ENCODE measurements around the gene PHOSPHO1.
A peak's percentile ranks its signal among the peaks of the same experiment; 100 is the strongest.
"Not testable (repeated sequence)": the region's sequence is repeated elsewhere in the genome, so short reads cannot be mapped to it uniquely, and the experiment has no call there.

PHOSPHO1 gene, protein sequence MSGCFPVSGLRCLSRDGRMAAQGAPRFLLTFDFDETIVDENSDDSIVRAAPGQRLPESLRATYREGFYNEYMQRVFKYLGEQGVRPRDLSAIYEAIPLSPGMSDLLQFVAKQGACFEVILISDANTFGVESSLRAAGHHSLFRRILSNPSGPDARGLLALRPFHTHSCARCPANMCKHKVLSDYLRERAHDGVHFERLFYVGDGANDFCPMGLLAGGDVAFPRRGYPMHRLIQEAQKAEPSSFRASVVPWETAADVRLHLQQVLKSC

DNA sequence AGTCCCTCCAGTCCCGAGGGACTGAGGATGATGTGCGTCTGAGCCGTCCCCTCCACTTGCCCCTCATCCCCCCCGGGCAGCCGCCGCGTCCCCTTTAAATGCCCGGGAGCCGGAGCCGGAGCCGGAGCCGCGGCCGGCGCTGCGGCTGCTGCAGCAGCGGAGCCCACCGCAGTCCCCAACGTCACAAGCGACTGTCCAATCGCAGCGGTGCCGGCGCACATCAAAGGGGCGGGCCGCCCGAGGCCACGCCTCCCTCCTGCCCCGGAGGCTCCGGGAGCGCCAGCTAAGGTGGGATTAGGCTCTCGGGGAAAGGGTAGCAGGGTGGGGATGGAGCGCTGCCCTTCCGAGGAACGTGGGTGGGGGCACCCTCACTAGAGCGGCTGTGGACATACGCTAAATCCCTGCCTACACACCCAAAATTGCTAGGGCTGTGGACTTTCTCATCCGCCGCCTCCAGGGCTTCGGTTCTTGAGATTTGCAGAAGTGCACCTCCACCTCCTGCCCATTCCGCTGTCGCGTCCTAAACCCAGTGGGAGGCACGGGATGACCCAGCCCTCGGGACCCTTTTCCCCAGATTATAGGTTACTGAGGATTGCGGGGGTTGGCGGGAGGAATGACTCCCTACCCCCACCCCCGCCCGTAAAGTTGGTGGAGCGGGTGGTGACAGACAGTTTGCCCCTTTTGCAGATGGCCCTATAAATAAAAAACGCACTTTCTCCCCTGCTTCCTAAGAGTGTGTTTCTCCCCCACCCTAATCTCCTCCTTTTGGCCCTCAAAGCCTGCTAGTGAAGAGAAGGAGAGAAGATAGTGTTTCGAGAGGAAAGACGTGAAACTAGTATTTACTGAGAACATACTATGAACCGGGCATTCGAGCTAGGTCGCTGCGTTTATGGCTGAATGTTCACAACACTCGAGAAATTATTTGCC lies at the start of gene PHOSPHO1:
Gene PHOSPHO1 (minus strand): TSS at position 152 of the 927 bp plus-strand sequence. CDS start 4,096 bp downstream, outside the sequence.
- DNase-seq (ENCODE audit: low read depth) = peak; percentile 77

DNA sequence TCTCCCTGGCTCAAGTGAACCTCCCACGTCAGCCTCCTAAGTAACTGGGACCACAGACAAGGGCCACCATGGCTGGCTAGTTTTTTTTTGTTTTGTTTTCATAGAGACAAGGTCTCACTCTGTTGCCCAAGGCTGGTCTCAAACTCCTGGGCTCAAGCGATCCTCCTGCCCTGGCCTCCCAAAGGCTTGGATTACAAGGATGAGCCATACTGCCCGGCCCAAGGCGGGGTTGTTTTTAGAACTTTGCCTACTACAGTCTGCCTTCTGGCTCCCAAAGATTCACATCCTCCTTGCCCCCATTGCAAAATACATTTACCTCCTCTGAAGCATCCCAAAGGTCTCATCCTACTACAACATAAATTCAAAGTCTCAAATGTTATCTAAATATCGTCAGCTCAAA lies 49.5 kb upstream of the PHOSPHO1 start:
- no peak for DNase-seq (ENCODE audit: low read depth)

DNA sequence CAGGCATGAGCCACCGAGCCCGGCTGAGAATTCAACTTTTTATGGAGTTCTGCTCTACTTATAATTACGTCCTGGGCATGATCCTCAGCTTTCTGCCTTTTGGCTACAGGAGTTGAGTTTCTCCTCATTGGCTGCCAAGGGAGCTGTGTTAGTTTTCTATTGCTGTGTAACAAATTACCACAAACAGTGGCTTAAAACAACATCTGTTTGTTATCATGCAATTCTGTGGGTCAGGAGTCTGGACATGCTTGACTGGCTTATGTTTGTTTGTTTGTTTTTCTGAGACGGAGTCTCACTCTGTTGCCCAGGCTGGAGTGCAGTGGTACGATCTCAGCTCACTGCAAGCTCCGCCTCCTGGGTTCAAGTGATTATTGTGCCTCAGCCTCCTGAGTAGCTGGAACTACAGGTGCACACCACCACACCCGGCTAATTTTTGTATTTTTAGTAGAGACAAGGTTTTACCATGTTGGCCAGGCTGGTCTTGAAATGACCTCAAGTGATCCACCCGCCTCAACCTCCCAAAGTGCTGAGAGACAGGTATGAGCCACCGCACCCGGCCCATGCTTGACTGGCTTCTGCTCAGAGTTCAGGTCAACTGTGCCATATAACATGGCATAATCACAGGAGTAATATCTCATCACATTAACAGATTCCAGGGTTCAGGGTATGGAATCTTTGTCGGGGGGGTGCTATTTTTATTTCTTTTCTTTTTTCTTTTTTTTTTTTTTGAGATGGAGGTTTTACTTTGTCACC lies 48.9 kb upstream of the PHOSPHO1 start:
- DNase-seq (ENCODE audit: low read depth) = not testable (repeated sequence)

DNA sequence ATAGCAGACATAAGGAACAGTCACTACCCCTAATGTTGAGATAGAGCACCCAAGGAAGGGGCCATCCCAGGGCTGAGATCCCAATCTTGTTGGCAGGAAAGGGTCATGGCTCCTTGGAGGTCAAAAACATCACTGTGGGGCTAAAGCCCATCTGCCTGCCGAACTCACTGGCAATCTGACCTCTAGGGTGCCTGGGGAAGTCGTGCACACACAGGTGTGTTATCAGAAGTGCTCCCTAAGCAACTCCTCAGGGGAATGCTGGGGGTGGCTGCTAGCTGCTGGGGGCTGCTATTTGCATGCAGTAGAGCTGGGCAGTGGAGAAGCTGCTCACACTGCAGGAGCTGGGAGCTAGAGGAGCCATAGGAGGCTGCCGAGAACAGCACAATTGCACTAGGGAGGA lies 47.5 kb upstream of the PHOSPHO1 start:
- no peak for DNase-seq (ENCODE audit: low read depth)

DNA sequence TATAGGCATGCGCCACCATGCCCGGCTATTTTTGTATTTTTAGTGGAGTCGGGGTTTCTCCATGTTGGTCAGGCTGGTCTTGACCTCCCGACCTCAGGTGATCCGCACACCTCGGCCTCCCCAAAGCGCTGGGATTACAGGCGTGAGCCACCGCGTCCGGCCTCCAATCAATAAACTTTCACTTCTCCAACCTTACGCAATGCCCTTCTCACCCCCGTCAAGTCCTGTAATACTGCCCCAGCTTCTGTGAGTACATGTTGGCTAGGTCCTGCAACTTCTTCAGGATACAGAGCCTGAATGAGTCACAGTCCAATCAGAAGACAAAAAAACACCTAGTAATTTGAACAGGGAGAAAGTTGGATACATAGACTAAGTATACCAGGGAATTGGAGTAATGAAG lies 47.1 kb upstream of the PHOSPHO1 start:
- no peak for DNase-seq (ENCODE audit: low read depth)

DNA sequence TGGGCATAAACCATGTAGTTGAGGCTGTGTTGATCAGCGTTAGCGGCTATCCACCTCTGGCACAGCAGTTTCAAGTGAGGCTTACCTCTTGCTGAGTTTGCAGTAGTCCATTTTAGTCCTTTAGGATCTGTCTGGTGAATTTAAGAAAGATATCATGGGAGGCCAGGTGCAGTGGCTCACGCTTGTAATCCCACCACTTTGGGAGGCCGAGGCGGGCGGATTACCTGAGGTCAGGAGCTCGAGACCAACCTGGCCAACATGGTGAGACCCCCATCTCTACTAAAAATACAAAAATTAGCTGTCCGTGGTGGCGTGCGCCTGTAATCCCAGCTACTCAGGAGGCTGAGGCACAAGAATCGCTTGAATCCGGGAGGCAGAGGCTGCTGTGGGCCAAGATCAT lies 45.4 kb upstream of the PHOSPHO1 start:
- not testable (repeated sequence) for DNase-seq (ENCODE audit: low read depth)

DNA sequence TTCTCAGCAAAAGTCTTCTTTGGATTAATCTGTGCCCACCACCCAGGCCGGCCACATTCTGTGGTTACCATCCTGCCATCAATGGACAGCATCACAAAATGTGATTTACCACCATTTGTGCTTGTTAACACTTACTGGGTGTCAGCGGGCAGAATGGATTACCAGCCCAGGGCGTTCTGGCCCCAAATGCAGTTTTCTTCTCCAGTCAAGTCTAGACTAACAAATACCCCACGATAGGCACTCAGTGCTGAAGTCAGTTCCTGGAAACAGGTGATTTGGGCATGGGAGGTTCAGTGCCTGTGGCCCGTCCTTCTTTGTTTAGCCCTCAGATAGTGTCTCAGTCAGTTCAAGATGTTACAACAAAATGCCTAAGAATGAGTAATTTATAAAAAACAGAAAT lies 38.8 kb upstream of the PHOSPHO1 start:
- DNase-seq (ENCODE audit: low read depth) = no peak

DNA sequence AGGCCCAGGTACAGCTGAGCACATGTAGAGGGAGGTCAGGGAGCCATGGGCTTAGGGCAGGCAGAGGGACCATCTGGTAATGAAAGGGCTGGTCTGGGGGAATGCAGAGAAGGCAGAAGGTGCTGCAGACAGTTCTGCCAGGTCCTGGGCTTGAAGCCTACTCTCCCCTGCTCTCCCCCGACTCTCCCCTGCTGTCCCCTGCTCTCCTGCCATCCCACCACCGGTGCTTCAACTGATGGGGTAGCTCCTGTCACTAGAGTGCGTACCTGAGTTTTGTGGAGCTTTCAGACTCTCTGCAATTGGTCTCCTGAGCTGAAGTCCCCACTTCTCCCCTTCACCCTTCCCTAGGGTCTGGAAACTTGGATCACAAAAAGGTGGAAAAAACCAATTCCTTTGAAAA lies 37.3 kb upstream of the PHOSPHO1 start:
- DNase-seq (ENCODE audit: low read depth) = no peak

DNA sequence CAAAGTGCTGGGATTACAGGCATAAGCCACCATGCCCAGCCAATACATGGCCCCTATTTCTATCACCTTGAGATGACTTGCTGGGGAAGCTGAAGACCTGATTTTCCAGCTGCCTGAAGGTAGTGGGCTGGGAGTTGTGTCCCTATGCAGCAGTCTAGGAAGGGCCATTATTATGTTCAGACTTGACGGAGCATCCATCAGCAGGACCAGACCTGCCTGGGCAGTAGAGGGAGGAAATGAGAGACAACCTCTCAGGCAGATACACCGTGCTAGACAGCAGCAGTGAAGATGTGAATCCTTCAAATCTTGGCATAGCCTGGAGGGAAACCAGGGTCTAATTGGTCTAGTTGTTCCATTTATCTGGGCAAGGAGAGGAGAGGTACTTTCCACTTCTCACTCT lies 35.6 kb upstream of the PHOSPHO1 start:
- no peak for DNase-seq (ENCODE audit: low read depth)

DNA sequence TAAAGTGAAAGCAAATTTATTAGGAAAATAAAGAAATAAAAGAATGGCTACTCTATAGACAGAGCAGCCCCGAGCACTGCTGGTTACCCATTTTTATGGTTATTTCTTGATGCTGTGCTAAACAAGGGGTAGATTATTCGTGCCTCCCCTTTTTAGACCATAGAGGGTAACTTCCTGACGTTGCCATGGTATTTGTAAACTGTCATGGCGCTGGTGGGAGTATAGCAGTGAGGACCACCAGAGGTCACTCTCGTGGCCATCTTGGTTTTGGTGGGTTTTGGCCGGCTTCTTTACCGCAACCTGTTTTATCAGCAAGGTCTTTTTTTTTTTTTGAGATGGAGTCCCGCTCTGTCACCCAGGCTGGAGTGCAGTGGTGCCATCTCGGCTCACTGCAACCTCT lies 31.0 kb upstream of the PHOSPHO1 start:
- DNase-seq (ENCODE audit: low read depth) = not testable (repeated sequence)

DNA sequence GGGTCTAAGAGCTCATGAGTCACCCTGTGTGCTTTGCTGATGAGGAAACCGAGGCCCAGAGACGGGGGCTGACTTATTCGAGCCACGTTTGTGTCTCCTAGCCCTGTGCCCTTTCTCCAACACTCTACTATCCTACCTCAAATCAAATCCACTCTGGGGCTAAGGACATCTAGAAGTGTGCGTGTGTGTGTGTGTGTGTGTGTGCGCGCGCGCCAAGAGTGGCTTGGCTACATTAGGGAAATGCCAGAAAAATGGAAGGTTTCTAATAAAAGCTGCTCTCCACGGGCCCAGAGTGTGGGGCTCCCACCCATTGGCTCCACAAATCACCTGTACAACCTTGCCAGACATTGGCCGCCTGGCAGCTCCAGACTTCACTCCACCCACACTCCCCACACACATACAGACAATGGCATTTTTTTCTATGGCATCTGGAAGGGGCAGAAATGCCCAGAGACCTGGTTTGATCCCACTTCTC lies 30.3 kb upstream of the PHOSPHO1 start:
- DNase-seq (ENCODE audit: low read depth) = no peak

DNA sequence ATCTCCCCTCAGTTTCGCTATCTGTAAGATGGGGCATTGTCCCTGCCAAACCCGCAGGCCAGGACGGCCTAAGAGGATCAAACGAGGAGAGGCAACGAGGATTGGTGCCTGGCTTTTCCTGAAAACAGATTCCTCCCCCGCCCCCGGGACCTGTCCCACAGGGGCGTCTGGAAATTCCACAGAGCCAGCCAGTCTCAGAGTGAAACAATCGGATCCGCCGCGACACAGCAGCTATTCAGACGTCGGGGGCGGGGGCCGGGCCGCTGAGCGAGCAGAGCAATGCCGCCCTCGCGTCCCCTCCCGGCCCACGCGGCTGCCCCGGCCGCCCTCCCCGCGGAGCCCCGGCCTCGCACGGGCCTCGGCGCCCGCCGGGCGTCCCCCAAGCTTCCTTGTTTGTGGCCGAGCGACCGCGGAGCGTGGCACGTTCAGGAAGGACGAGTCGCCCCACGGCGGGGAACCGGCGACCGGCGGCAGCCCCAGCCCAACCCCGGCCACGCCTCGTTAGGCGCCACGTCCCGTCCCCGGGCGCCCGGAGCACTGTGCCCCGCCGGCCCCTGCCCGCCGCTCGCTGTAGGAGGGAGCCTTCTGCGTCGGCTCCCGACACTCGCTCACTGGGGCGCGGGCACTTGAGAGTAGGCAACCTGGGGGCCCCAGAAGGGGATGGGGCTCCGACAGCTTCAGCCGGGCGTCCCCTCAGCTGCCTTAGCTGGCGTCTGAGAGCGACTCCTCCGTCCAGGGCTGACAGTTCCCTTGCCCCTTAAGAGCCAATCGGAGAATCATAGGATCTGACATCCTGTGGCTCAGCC lies 29.6 kb upstream of the PHOSPHO1 start:
- DNase-seq (ENCODE audit: low read depth) = peak; percentile 19

DNA sequence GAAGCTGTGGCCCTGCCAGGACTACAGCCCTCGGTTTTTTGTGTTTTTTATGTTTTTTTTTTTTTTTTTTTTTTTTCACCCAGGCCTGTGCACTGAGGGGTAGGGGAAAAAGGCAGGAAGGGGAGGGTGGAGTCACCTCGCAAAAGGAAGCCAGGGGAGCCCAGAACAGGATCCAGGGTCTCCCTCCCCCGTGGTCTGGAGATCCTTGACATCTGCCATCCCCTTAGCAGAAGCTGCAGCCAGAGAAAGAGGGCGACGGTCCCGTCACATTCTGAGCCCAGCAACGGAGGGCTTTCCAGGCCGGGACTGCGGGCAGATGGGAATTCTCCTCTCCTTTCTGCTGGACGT lies 29.1 kb upstream of the PHOSPHO1 start:
- no peak for DNase-seq (ENCODE audit: low read depth)

DNA sequence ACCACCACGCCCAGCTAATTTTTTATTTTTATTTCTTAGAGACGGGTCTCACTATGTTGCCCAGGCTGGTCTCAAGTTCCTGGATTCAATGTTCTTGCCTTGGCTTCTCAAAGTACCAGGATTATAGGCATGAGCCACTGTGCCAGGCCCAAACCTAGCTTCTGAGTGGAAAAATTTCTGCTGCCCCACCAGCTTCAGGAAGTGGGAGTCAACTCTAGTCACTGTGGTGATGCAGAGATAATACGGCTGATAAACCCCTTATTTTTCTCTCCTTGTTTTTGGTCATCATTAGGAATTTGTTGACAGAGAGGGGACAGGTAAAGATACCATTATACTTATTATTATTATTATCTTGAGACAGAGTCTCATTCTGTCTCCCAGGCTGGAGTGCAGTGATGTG lies 27.8 kb upstream of the PHOSPHO1 start:
- DNase-seq (ENCODE audit: low read depth) = no peak

DNA sequence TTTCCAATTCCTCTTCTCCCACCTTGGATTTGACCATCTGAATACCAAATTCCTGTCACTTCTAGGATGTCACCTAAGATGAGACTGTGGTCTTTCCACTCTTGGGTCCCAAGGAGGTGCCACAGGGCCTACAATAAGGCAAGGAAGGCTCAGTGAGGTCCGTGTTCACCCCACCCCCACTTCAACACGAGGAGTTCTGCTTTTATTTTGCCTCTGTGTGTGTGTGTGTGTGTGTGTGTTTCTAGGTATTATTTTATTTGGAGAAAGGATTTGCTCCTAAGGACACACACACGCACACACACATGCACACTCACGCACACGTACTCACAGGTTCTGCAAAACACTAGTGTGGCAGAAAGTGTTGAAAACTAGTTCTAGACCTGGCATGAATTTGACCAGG lies 24.5 kb upstream of the PHOSPHO1 start:
- no peak for DNase-seq (ENCODE audit: low read depth)

DNA sequence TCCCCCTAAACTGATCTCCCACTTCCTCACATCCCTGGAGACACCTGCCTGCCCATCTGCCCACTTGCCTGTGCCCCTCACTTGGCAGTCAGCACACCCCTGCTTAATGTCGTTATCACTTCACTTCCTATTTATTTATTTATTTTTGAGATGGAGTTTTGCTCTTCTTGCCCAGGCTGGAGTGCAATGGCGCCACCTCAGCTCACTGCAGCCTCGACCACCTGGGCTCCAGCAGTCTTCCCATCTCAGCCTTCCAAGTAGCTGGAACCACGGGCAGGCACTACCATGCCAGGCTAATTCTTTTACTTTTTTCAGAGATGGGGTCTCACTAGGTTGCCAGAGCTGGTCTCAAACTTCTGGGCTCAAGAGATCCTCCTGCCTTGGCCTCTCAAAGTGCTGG lies 23.5 kb upstream of the PHOSPHO1 start:
- DNase-seq (ENCODE audit: low read depth) = no peak

DNA sequence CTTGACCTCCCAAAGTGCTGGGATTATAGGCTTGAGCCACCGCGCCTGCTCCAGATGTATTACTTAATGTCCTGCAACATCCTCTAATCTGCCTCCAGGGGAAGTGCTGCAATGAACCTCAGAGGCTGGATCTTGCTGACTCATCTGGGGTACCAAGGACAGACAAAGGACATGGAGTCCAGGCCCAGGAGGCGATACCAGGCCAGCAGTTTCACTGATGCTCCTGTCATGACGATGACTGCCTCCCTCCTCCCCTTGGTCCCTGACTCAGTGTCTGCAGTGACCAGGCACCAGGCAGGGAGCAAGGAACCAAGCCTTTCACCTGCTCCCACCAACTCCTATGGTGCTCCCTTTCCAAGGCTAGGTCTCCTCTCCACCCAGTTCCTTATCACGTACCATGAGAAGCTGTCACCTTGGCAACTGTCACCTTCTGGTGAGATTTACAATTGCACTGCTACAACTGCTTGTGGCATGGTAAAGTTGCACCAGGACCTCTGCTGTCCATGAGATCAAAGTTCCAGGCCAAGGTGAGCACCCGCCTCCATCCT lies 21.6 kb upstream of the PHOSPHO1 start:
- DNase-seq (ENCODE audit: low read depth) = no peak

DNA sequence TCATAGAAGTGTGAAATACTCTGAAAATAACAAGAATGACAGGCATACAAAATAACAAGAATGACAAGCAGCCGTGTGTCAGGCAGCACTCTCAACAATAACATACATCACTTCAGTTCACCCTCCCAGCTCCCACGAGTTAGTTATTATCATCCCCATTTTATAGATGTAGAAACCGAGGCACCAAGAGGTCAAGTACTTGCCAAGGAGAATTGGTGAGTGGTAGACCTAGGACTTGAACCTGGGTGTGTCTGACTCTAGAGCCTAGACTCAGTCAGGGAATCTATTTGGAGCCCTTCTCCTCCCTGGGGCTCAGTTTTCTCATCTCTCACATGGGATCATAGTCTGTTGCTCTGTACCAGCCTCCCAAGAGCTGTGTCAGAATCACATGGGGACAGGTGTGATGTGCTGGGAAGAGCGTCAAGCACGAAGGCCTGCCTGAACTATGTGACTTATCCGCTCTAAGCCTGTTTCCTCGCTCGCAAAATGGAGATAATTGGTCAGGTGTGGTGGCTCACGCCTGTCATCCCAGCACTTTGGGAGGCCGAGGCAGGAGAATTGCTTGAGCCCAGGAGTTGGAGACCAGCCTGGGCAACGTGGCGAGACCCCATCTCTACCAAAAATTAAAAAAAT lies 19.4 kb upstream of the PHOSPHO1 start:
- no peak for DNase-seq (ENCODE audit: low read depth)

DNA sequence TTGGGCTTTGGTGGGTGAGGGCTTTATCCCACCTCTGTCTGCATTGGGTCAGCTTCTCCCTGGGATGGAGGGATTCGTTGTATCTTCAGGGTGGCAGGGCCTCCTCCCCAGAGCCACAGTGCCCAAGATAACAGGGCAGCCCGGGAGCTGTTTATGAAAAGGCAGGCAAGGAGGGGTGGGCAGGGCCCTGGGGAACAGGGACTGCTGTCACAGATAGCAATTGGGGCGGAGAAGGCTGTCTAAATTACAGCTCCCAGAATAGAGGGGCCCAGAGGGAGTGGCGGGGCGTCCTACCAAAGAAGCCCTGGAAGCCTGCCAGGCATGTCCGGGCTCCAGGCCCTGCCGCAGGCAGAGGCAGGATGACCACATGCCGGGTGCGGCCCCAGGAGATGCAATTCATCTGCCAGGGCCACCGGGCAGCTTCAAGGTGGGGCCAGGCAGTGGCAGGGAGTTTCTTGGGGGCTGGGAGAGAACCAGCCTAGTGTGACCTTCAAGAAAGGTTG lies 18.8 kb upstream of the PHOSPHO1 start:
- no peak for DNase-seq (ENCODE audit: low read depth)

DNA sequence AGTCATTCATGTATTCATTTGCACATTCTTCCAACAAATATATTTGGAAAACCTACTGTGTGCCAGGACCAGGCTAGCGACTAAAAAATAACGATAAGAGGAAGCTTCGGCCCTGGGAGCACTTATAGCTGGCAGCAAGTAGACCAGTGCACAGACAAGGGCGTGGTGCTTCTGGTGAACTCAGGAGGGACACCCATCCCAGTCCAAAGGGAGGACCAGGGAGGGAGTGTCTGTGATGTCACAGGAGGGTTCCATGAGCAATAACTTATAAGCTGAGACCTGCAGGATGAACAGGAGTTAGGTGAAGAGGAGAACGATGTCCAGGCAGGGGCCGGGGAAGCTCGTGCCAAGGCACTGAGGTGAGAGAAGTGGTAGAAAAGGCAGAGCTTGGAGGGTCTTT lies 17.4 kb upstream of the PHOSPHO1 start:
- no peak for DNase-seq (ENCODE audit: low read depth)

DNA sequence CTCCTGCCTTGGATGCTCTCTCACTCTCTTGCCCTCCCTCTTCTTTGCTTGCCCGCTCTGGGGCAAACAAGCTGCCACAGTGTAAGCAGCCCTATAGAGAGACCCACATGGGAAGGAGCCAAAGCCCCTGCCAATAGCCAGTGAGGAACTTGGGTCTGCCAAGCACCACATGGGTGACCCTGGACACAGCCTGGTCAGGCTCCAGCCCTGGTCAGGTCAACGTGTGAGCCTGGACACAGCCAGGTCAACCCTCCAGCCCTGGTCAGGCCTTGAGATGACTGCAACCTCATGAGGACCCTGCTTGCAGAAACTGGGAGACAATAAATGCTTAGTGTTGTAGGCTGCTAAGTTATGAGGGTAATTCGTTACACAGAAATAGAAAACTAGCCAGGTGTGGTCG lies 14.3 kb upstream of the PHOSPHO1 start:
- no peak for DNase-seq (ENCODE audit: low read depth)
